Fibroblast of pulmonary artery (primary cell): ENCODE measurements around the gene NMNAT3.

Source experiments
- DNase-seq: peaks from one replicate; pipeline ENCODE4 v3.0.0-alpha.2; 2010; ENCODE audit warnings: low read depth
- H3K4me3 ChIP-seq: replicated peaks from 2 replicates; pipeline ENCODE4 v1.5.1; 2011; ENCODE audit warnings: low read depth, mild to moderate bottlenecking, control low read depth, low read length, moderate library complexity
- CTCF ChIP-seq: IDR thresholded peaks from 2 replicates; pipeline ENCODE4 v1.5.1; 2011; ENCODE audit warnings: mild to moderate bottlenecking, control low read depth, low read length, inconsistent platforms; ENCODE audit errors: missing control alignments

Gene NMNAT3

GRCh38 chr3:139620438-139620837 is 57.3 kb downstream of the NMNAT3 start:
- TF ChIP-seq CTCF, result no peak
- no peak for DNase-seq
- H3K4me3 ChIP-seq, result no peak overlapping the region

- no peak for DNase-seq
- no peak for TF ChIP-seq CTCF
- H3K4me3 ChIP-seq, result no peak overlapping the region
These were observed 58.3 kb downstream of the NMNAT3 start for GRCh38 chr3:139619484-139619883.

- no peak for DNase-seq
- H3K4me3 ChIP-seq, result no peak overlapping the region
- TF ChIP-seq CTCF, result no peak
These were observed 60.0 kb downstream of the NMNAT3 start for GRCh38 chr3:139617672-139618268.

- no peak overlapping the region for H3K4me3 ChIP-seq
- DNase-seq, result no peak
- no peak for TF ChIP-seq CTCF
These were observed 66.2 kb downstream of the NMNAT3 start for GRCh38 chr3:139611528-139611927.

GRCh38 chr3:139610886-139611285 is 66.9 kb downstream of the NMNAT3 start:
- TF ChIP-seq CTCF, result no peak
- no peak for DNase-seq
- no peak overlapping the region for H3K4me3 ChIP-seq

GRCh38 chr3:139608924-139609323 is 68.8 kb downstream of the NMNAT3 start:
- TF ChIP-seq CTCF, result no peak
- no peak for DNase-seq
- H3K4me3 ChIP-seq, result no peak overlapping the region

GRCh38 chr3:139608108-139608380 is 69.7 kb downstream of the NMNAT3 start:
- DNase-seq, result no peak
- TF ChIP-seq CTCF, result no peak
- H3K4me3 ChIP-seq, result no peak overlapping the region
